Measurements from ENCODE around the gene MARCHF10. TPM values are rescaled to one million over a fixed set of nuclear protein-coding genes. Genes with fewer than 3 reads are reported as not detected.

MARCHF10 gene
- total RNA-seq, 1 experiment from 2014 or later: 0.39 TPM

DNA sequence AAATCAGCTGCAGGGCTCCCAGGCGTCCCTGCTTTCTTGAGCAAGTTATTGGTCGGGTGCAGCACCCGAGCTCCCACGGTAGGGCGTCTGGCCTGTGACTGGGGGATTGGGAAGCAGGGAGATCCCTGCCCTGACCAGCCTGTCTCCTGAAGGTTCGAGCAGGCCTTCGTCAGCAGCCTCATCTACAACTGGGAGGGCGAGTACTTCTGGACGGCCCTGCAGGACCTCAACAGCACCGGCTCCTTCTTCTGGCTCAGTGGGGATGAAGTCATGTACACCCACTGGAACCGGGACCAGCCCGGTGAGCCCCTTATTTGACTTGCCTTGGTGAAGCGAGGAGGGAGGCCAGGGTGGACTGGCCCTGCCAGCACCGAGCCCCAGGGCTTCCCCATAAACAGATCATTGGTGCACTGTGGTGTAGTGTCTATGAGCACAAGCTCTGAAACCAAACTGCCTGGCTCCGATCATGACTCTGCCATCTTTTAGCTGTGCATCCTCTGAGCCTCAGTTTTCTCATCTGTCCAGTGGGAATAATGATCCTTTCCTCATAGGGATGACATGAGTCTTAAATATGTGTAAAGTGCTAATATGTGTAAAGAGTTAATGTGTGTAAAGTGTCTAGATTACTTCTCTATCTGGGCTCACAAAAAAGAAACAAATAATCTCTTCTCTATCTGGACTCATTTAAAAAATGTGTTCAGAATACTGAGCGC lies 131.7 kb downstream of the MARCHF10 start:
- Histone ChIP-seq H3K27ac (ENCODE audit: low read length) (no peak overlapping the region), H3K27me3 (ENCODE audit: control insufficient read depth, insufficient read depth, low read length) (no peaks in the 10 kb centered on the region), H3K9me3 (ENCODE audit: control insufficient read depth, insufficient read depth, low read depth, low read length) (no peaks in the 10 kb centered on the region), H3K36me3 (ENCODE audit: control insufficient read depth, insufficient read depth, low read length) (peaks cover 3% of the 10 kb centered on the region), H3K4me1 (ENCODE audit: control insufficient read depth, insufficient read depth, low read length) (no peaks in the 10 kb centered on the region; the same call in 1 of the 2 replicates), H3K4me3 (ENCODE audit: low read depth in 2 of 2, low read length in 2 of 2) (no peak overlapping the region)
- TF ChIP-seq, protein P1, sequence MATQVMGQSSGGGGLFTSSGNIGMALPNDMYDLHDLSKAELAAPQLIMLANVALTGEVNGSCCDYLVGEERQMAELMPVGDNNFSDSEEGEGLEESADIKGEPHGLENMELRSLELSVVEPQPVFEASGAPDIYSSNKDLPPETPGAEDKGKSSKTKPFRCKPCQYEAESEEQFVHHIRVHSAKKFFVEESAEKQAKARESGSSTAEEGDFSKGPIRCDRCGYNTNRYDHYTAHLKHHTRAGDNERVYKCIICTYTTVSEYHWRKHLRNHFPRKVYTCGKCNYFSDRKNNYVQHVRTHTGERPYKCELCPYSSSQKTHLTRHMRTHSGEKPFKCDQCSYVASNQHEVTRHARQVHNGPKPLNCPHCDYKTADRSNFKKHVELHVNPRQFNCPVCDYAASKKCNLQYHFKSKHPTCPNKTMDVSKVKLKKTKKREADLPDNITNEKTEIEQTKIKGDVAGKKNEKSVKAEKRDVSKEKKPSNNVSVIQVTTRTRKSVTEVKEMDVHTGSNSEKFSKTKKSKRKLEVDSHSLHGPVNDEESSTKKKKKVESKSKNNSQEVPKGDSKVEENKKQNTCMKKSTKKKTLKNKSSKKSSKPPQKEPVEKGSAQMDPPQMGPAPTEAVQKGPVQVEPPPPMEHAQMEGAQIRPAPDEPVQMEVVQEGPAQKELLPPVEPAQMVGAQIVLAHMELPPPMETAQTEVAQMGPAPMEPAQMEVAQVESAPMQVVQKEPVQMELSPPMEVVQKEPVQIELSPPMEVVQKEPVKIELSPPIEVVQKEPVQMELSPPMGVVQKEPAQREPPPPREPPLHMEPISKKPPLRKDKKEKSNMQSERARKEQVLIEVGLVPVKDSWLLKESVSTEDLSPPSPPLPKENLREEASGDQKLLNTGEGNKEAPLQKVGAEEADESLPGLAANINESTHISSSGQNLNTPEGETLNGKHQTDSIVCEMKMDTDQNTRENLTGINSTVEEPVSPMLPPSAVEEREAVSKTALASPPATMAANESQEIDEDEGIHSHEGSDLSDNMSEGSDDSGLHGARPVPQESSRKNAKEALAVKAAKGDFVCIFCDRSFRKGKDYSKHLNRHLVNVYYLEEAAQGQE (IDR thresholded peaks at IDR 0.05; ENCODE audit: insufficient read depth in 1 of 2, low read depth in 2 of 2, low read length in 1 of 2): no peak
- TF ChIP-seq POLR2AphosphoS5 (IDR thresholded peaks at IDR 0.05; ENCODE audit: low read depth, low read length): no peak
- TF ChIP-seq SIN3A (IDR thresholded peaks at IDR 0.05; ENCODE audit: borderline replicate concordance, insufficient read depth, low read depth, low read length): no peak
- no peak for TF ChIP-seq TCF7L2 (IDR thresholded peaks at IDR 0.05; ENCODE audit: low read depth, low read length)
- TF ChIP-seq, protein P2, sequence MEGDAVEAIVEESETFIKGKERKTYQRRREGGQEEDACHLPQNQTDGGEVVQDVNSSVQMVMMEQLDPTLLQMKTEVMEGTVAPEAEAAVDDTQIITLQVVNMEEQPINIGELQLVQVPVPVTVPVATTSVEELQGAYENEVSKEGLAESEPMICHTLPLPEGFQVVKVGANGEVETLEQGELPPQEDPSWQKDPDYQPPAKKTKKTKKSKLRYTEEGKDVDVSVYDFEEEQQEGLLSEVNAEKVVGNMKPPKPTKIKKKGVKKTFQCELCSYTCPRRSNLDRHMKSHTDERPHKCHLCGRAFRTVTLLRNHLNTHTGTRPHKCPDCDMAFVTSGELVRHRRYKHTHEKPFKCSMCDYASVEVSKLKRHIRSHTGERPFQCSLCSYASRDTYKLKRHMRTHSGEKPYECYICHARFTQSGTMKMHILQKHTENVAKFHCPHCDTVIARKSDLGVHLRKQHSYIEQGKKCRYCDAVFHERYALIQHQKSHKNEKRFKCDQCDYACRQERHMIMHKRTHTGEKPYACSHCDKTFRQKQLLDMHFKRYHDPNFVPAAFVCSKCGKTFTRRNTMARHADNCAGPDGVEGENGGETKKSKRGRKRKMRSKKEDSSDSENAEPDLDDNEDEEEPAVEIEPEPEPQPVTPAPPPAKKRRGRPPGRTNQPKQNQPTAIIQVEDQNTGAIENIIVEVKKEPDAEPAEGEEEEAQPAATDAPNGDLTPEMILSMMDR (IDR thresholded peaks at IDR 0.05): no peak
- DNase-seq (ENCODE audit: low read depth, low spot score): no peak
- BruUV-seq (replicated peaks): no TSS peak
- in situ Hi-C loops (cut with HindIII; ENCODE audit: low pct_unique_long_range_greater_than_20kb, low sequenced_read_pairs): no loop called here
- CTCF ChIA-PET: no interaction called here
- intact Hi-C loops (cut with micrococcal nuclease; ENCODE audit: unreplicated experiment): loop anchor here (10.0 kb wide), 1 partner anchor 728 kb away; no protein-coding TSS in a partner anchor
- no peak for ATAC-seq
- POLR2A ChIA-PET: interaction anchor here (0.5 kb wide), 1 partner anchor 190 kb away, joined by 3 read pairs; no protein-coding TSS in a partner anchor

DNA sequence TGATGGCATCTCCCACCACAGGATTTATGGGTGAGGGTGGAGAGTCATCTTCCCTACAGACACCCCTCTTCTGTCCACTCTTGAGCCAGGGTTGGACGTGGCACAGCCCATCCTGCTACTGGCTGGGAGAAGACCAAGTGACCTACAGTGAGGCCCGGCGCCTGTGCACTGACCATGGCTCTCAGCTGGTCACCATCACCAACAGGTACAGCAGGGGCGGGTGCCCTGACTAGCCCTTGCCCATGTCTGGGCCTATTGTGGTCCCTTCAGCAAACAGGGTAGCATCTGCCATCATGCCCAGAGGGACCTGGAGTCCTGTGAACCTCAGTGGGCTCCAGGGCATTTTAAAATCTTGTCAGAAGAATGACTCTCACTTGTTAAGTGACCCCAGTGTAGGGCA lies 132.4 kb downstream of the MARCHF10 start:
- no TSS peak for BruUV-seq (replicated peaks)
- intact Hi-C loops (cut with micrococcal nuclease; ENCODE audit: unreplicated experiment) (loop anchor here (10.0 kb wide), 1 partner anchor 729 kb away; no protein-coding TSS in a partner anchor), in situ Hi-C loops (cut with HindIII; ENCODE audit: low pct_unique_long_range_greater_than_20kb, low sequenced_read_pairs) (no loop called here)
- ChIA-PET POLR2A (interaction anchor here (0.5 kb wide), 1 partner anchor 191 kb away, joined by 3 read pairs; no protein-coding TSS in a partner anchor), CTCF (no interaction called here)
- Histone ChIP-seq H3K36me3 (ENCODE audit: control insufficient read depth, insufficient read depth, low read length) (peaks cover 3% of the 10 kb centered on the region), H3K27me3 (ENCODE audit: control insufficient read depth, insufficient read depth, low read length) (no peaks in the 10 kb centered on the region), H3K4me3 (ENCODE audit: low read depth in 2 of 2, low read length in 2 of 2) (no peak overlapping the region), H3K27ac (ENCODE audit: low read length) (no peak overlapping the region), H3K4me1 (ENCODE audit: control insufficient read depth, insufficient read depth, low read length) (no peaks in the 10 kb centered on the region; the same call in 1 of the 2 replicates), H3K9me3 (ENCODE audit: control insufficient read depth, insufficient read depth, low read depth, low read length) (no peaks in the 10 kb centered on the region)
- TF ChIP-seq SIN3A (IDR thresholded peaks at IDR 0.05; ENCODE audit: borderline replicate concordance, insufficient read depth, low read depth, low read length) (no peak), POLR2AphosphoS5 (IDR thresholded peaks at IDR 0.05; ENCODE audit: low read depth, low read length) (no peak), TCF7L2 (IDR thresholded peaks at IDR 0.05; ENCODE audit: low read depth, low read length) (no peak)
- TF ChIP-seq, protein P2 (IDR thresholded peaks at IDR 0.05): no peak
- TF ChIP-seq, protein P1 (IDR thresholded peaks at IDR 0.05; ENCODE audit: insufficient read depth in 1 of 2, low read depth in 2 of 2, low read length in 1 of 2): no peak
- no peak for DNase-seq (ENCODE audit: low read depth, low spot score)
- ATAC-seq: no peak

All from Panc1 (cell line).